Testis (tissue), 2 donors: Measurements from ENCODE around the gene TMEM87B.

ENCODE experiments used
- CTCF ChIP-seq, 3 experiments: fragments of 450-650 bp in 2 of 3; fragments of 200-600 bp in 1 of 3; sonication (generic) in 1 of 3; IDR thresholded peaks; one replicate each; pipeline ENCODE4 v1.5.1; 2016 to 2019; ENCODE audit warnings: antibody characterized with exemption in 3 of 3, mild to moderate bottlenecking in 2 of 3, moderate library complexity in 1 of 3
- POLR2A ChIP-seq: fragments of 450-650 bp; IDR thresholded peaks from one replicate; pipeline ENCODE4 v1.6.1; 2017; ENCODE audit warnings: antibody characterized with exemption, mild to moderate bottlenecking, moderate library complexity

- TF ChIP-seq POLR2A (no peak), CTCF (IDR thresholded peaks at IDR 0.05) (no peak)
Observed at GRCh38 chr2:112143150-112143549, 88.1 kb downstream of the TMEM87B start.
